ENCODE results near the gene DAP.

- TF ChIP-seq POLR2AphosphoS5 (IDR thresholded peaks at IDR 0.05) (no peak), CTCF (IDR thresholded peaks at IDR 0.05 in 8 of 11, conservative IDR thresholded peaks at IDR 0.05 in 3 of 11) (no peak)
These were observed 36.2 kb upstream of the DAP start for GRCh38 chr5:10797261-10797660.

All from spleen (tissue), 7 donors.